Adipose tissue (tissue), 3 donors: ENCODE results near the gene PNPLA4. TPM values are rescaled to one million over a fixed set of nuclear protein-coding genes. Genes with fewer than 3 reads are reported as not detected.

Source experiments
- H3K27ac ChIP-seq: one replicate; pipeline ENCODE4 v1.5.1; 2013; ENCODE audit warnings: low read depth, low read length
- WGBS, 3 donors: extraction: QIAGEN DNeasy Blood & Tissue Kit; methylation state at CpG; one replicate each; pipeline ENCODE4 v1.1.7; 2013; 5-methylcytosine and 5-hydroxymethylcytosine counted together
- polyA plus RNA-seq, 3 donors: library from polyadenylated mRNA; stranded (reverse); fragments of 200-250 nt; gene quantifications; one replicate each; pipeline ENCODE4 v1.2.3, GENCODE V29; 2013
- donor health status: healthy with polysubstance abuse.
- donor health status: Bipolar disorder and iron deficiency.
- donor health status: healthy.

PNPLA4 gene
- 10 to 100 TPM; 11.3 to 24.0 (median 19.3) TPM for polyA plus RNA-seq

GRCh38 chrX:7927259-7928167 is at the start of gene PNPLA4:
TSS of gene PNPLA4 (minus strand) at chrX:7927413. CDS start at chrX:7926119, 1,294 bp downstream.
- WGBS, 3 donors = 7 to 8% (median 7%) methylated on average over 40 to 52 of the region's 52 CpGs
- H3K27ac ChIP-seq = no peak within 1 kb of the TSS

- 64 to 79% (median 66%) methylated on average over 2 of the region's 2 CpGs for WGBS, 3 donors
- no peak overlapping the region for H3K27ac ChIP-seq
Observed at GRCh38 chrX:7972586-7972985, 45.4 kb upstream of the PNPLA4 start.

GRCh38 chrX:7970428-7970827 is 43.2 kb upstream of the PNPLA4 start:
- 84 to 93% (median 89%) methylated on average over 4 of the region's 4 CpGs for WGBS, 3 donors

GRCh38 chrX:7965436-7965835 is 38.2 kb upstream of the PNPLA4 start:
- H3K27ac ChIP-seq = no peak overlapping the region
- WGBS, 3 donors = 85 to 86% (median 85%) methylated on average over 5 of the region's 5 CpGs

More at GRCh38 chrX:7970428-7970827, 43.2 kb upstream of the PNPLA4 start:
- no peak overlapping the region for H3K27ac ChIP-seq

- H3K27ac ChIP-seq = no peak overlapping the region
- 29 to 76% (median 62%) methylated on average over 1 of the region's 1 CpG for WGBS, 3 donors
Observed at GRCh38 chrX:7960246-7960645, 33.0 kb upstream of the PNPLA4 start.

- WGBS, 3 donors = 59 to 72% (median 59%) methylated on average over 5 of the region's 5 CpGs
- no peak overlapping the region for H3K27ac ChIP-seq
Observed at GRCh38 chrX:7953446-7953845, 26.2 kb upstream of the PNPLA4 start.

GRCh38 chrX:7950865-7951264 is 23.7 kb upstream of the PNPLA4 start:
- 65 to 75% (median 74%) methylated on average over 2 of the region's 2 CpGs for WGBS, 3 donors
- no peak overlapping the region for H3K27ac ChIP-seq

- WGBS, 3 donors = 70 to 78% (median 70%) methylated on average over 3 of the region's 3 CpGs
- H3K27ac ChIP-seq = no peak overlapping the region
Observed at GRCh38 chrX:7948483-7948882, 21.3 kb upstream of the PNPLA4 start.

- 37 to 70% (median 51%) methylated on average over 2 of the region's 2 CpGs for WGBS, 3 donors
- H3K27ac ChIP-seq = no peak overlapping the region
Observed at GRCh38 chrX:7946960-7947359, 19.7 kb upstream of the PNPLA4 start.

- WGBS, 3 donors = 66 to 77% (median 76%) methylated on average over 6 of the region's 6 CpGs
Observed at GRCh38 chrX:7943600-7944245, 16.5 kb upstream of the PNPLA4 start.

GRCh38 chrX:7941390-7942042 is 14.3 kb upstream of the PNPLA4 start:
- 4 to 13% (median 10%) methylated on average over 3 of the region's 3 CpGs for WGBS, 3 donors
- H3K27ac ChIP-seq = no peak overlapping the region

More at GRCh38 chrX:7943600-7944245, 16.5 kb upstream of the PNPLA4 start:
- H3K27ac ChIP-seq = no peak overlapping the region

- no peak overlapping the region for H3K27ac ChIP-seq
- WGBS, 3 donors = 75 to 91% (median 79%) methylated on average over 2 of the region's 2 CpGs
Observed at GRCh38 chrX:7934026-7934425, 6.8 kb upstream of the PNPLA4 start.

- WGBS, 3 donors = 1 to 14% (median 12%) methylated on average over 12 to 20 of the region's 20 CpGs
- H3K27ac ChIP-seq = no peak overlapping the region
Observed at GRCh38 chrX:7926914-7927258, 327 bp downstream of the PNPLA4 start.

- 84 to 90% (median 86%) methylated on average over 5 of the region's 5 CpGs for WGBS, 3 donors
- no peak overlapping the region for H3K27ac ChIP-seq
Observed at GRCh38 chrX:7926501-7926900, 712 bp downstream of the PNPLA4 start.

GRCh38 chrX:7925867-7926472 is 1.2 kb downstream of the PNPLA4 start:
- 14 to 32% (median 20%) methylated on average over 9 of the region's 9 CpGs for WGBS, 3 donors

GRCh38 chrX:7921750-7922149 is 5.5 kb downstream of the PNPLA4 start:
- 74 to 96% (median 95%) methylated on average over 10 to 12 of the region's 12 CpGs for WGBS, 3 donors

More at GRCh38 chrX:7925867-7926472, 1.2 kb downstream of the PNPLA4 start:
- H3K27ac ChIP-seq = no peak overlapping the region

GRCh38 chrX:7908821-7909220 is 18.4 kb downstream of the PNPLA4 start:
- 90 to 93% (median 91%) methylated on average over 5 of the region's 5 CpGs for WGBS, 3 donors
- H3K27ac ChIP-seq = no peak overlapping the region

More at GRCh38 chrX:7921750-7922149, 5.5 kb downstream of the PNPLA4 start:
- H3K27ac ChIP-seq = no peak overlapping the region

- WGBS, 3 donors = 88 to 94% (median 89%) methylated on average over 3 of the region's 3 CpGs
Observed at GRCh38 chrX:7904562-7904961, 22.7 kb downstream of the PNPLA4 start.

GRCh38 chrX:7891928-7892327 is 35.3 kb downstream of the PNPLA4 start:
- WGBS, 3 donors = 44 to 67% (median 66%) methylated on average over 9 of the region's 9 CpGs
- no peak overlapping the region for H3K27ac ChIP-seq

More at GRCh38 chrX:7904562-7904961, 22.7 kb downstream of the PNPLA4 start:
- H3K27ac ChIP-seq = no peak overlapping the region
